Panc1 (cell line): Measurements from ENCODE around the gene HEATR5A. TPM values are rescaled to one million over a fixed set of nuclear protein-coding genes. Genes with fewer than 3 reads are reported as not detected.

Experiments used
- ATAC-seq: fragments of 200-7000 bp; cut with Tn5 transposase; 2 replicates; pipeline ENCODE4 v1.9.1; 2020; ENCODE audit warnings: mild to moderate bottlenecking, moderate library complexity
- BruUV-seq: library from RNA; stranded (reverse); fragments of 400-500 nt; replicated peaks from 2 replicates; lab custom pipeline; 2021; lab: Mats Ljungman, UMichigan
- CTCF ChIA-PET: fragments of 300-600 bp; sonication (Branson Sonifier 250); formaldehyde crosslinking; loops from one replicate; lab custom pipeline; 2022; ENCODE audit warnings: antibody characterized with exemption; lab: Charles Lee
- POLR2A ChIA-PET: fragments of 300-600 bp; sonication (Branson Sonifier 250); formaldehyde crosslinking; loops from one replicate; lab custom pipeline; 2022; ENCODE audit warnings: antibody characterized with exemption; lab: Charles Lee
- DNase-seq: peaks from one replicate; pipeline ENCODE4 v3.0.0-alpha.2; 2010; ENCODE audit warnings: low read depth, low spot score
- H3K27ac ChIP-seq: 2 replicates; pipeline ENCODE4 v1.5.1; 2011; ENCODE audit warnings: mild to moderate bottlenecking, low read length, inconsistent platforms
- H3K27me3 ChIP-seq: fragments of 200-500 bp; sonication (Bioruptor generic); 2 replicates; pipeline ENCODE4 v1.6.0; 2014; ENCODE audit warnings: low read length, inconsistent platforms; ENCODE audit not compliant: control insufficient read depth, insufficient read depth
- H3K36me3 ChIP-seq: fragments of 200-500 bp; sonication (Bioruptor generic); 2 replicates; pipeline ENCODE4 v1.5.1; 2014; ENCODE audit warnings: inconsistent platforms, mild to moderate bottlenecking, low read length, moderate library complexity; ENCODE audit not compliant: control insufficient read depth, insufficient read depth
- H3K4me1 ChIP-seq: 2 replicates; pipeline ENCODE4 v1.5.1; 2011; ENCODE audit warnings: inconsistent platforms, mild to moderate bottlenecking, low read length, moderate library complexity; ENCODE audit not compliant: control insufficient read depth, insufficient read depth
- H3K4me3 ChIP-seq, 2 experiments: 2 replicates each; pipeline ENCODE4 v1.5.1; 2011 to 2012; ENCODE audit warnings: low read depth in 2 of 2, low read length in 2 of 2, mild to moderate bottlenecking in 2 of 2, inconsistent platforms in 1 of 2, moderate library complexity in 1 of 2
- H3K9me3 ChIP-seq: fragments of 200-500 bp; sonication (Bioruptor generic); 2 replicates; pipeline ENCODE4 v1.5.1; 2014; ENCODE audit warnings: low read depth, mild to moderate bottlenecking, inconsistent platforms, low read length, moderate library complexity; ENCODE audit not compliant: control insufficient read depth, insufficient read depth
- CTCF ChIP-seq: fragments of 450-650 bp; IDR thresholded peaks from 2 replicates; pipeline ENCODE4 v1.5.1; 2017; ENCODE audit warnings: mild to moderate bottlenecking
- POLR2AphosphoS5 ChIP-seq: IDR thresholded peaks from 2 replicates; pipeline ENCODE4 v1.6.1; 2012; ENCODE audit warnings: mild to moderate bottlenecking, low read depth, low read length, moderate library complexity
- REST ChIP-seq, 2 experiments: IDR thresholded peaks; 2 replicates each; pipeline ENCODE4 v1.6.1; 2011 to 2012; ENCODE audit warnings: low read depth in 2 of 2, control low read depth in 1 of 2, low read length in 1 of 2, mild to moderate bottlenecking in 1 of 2, moderate library complexity in 1 of 2; ENCODE audit not compliant: insufficient read depth in 1 of 2
- SIN3A ChIP-seq: IDR thresholded peaks from 2 replicates; pipeline ENCODE4 v1.6.1; 2012; ENCODE audit warnings: low read depth, mild to moderate bottlenecking, low read length, moderate library complexity, borderline replicate concordance; ENCODE audit not compliant: insufficient read depth
- TCF7L2 ChIP-seq: IDR thresholded peaks from 2 replicates; pipeline ENCODE4 v1.6.1; 2011; ENCODE audit warnings: mild to moderate bottlenecking, low read depth, low read length, inconsistent platforms
- in situ Hi-C: cut with HindIII; loops from 2 replicates; pipeline ENCODE4 v1.10.0; 2016; ENCODE audit warnings: low sequenced_read_pairs, low pct_unique_long_range_greater_than_20kb
- intact Hi-C: fragments of 100-400 bp; cut with micrococcal nuclease; formaldehyde crosslinking; loops from one replicate; pipeline ENCODE4 v1.10.0; 2022; ENCODE audit not compliant: unreplicated experiment
- total RNA-seq: library from RNA; stranded (reverse); gene quantifications from one replicate; pipeline ENCODE4 v1.2.1, GENCODE V29; 2021; ENCODE audit not compliant: unreplicated experiment

The HEATR5A gene
- total RNA-seq, 1 experiment from 2014 or later: 22.0 TPM

GRCh38 chr14:31410048-31410650, 10.2 kb downstream of the HEATR5A start:
- no peaks in the 10 kb centered on the region for H3K36me3 ChIP-seq
- intact Hi-C loops (no loop called here), in situ Hi-C loops (no loop called here)
- ATAC-seq: no peak
- TF ChIP-seq POLR2AphosphoS5: no peak
- 0 out of 2 replicates have a peak, but pooled peaks cover 2% of the 10 kb centered on the region for H3K4me1 ChIP-seq
- H3K4me3 ChIP-seq: no peak overlapping the region
- ChIA-PET POLR2A (no interaction called here), CTCF (no interaction called here)
- no peaks in the 10 kb centered on the region for H3K9me3 ChIP-seq
- no TSS peak for BruUV-seq
- H3K27me3 ChIP-seq: no peaks in the 10 kb centered on the region
- DNase-seq: no peak
- H3K27ac ChIP-seq: no peak overlapping the region

- in situ Hi-C loops: no loop called here
- BruUV-seq: no TSS peak
- Histone ChIP-seq H3K27me3 (no peaks in the 10 kb centered on the region), H3K27ac (no peak overlapping the region), H3K4me1 (no peaks in the 10 kb centered on the region), H3K36me3 (no peaks in the 10 kb centered on the region), H3K9me3 (no peaks in the 10 kb centered on the region), H3K4me3 (no peak overlapping the region)
- CTCF ChIA-PET: no interaction called here
- DNase-seq: no peak
- no peak for TF ChIP-seq TCF7L2
- no peak for TF ChIP-seq POLR2AphosphoS5
- TF ChIP-seq CTCF: no peak
- no peak for TF ChIP-seq REST (IDR thresholded peaks at IDR 0.05; ENCODE audit: insufficient read depth in 1 of 2, low read depth in 2 of 2, low read length in 1 of 2)
- TF ChIP-seq SIN3A: no peak
- intact Hi-C loops: no loop called here
- no peak for ATAC-seq
- POLR2A ChIA-PET: no interaction called here
These were observed 11.9 kb downstream of the HEATR5A start for GRCh38 chr14:31408421-31408820.

- TF ChIP-seq REST (IDR thresholded peaks at IDR 0.05; ENCODE audit: insufficient read depth in 1 of 2, low read depth in 2 of 2, low read length in 1 of 2) (no peak), POLR2AphosphoS5 (no peak), SIN3A (no peak), TCF7L2 (no peak), CTCF (no peak)
- CTCF ChIA-PET: no interaction called here
- no TSS peak for BruUV-seq
- Histone ChIP-seq H3K27ac (no peak overlapping the region), H3K4me3 (no peak overlapping the region), H3K4me1 (no peaks in the 10 kb centered on the region), H3K27me3 (no peaks in the 10 kb centered on the region), H3K9me3 (no peaks in the 10 kb centered on the region), H3K36me3 (no peaks in the 10 kb centered on the region)
- POLR2A ChIA-PET: no interaction called here
- intact Hi-C loops: no loop called here
- DNase-seq: no peak
- in situ Hi-C loops: no loop called here
- no peak for ATAC-seq
These were observed 14.6 kb downstream of the HEATR5A start for GRCh38 chr14:31405599-31406232.
